Activated CD4-positive, alpha-beta T cell treated with anti-CD3 and anti-CD28 coated beads, Interleukin-2, amount 50 U/mL, for 24 hours (primary cell): ENCODE results near the gene ADRM1.

Source experiments
- DNase-seq, 2 donors: peaks; one replicate each; pipeline ENCODE4 v3.0.0-alpha.2; 2020; ENCODE audit warnings: low read depth in 1 of 2, low spot score in 1 of 2

ADRM1 gene

DNA sequence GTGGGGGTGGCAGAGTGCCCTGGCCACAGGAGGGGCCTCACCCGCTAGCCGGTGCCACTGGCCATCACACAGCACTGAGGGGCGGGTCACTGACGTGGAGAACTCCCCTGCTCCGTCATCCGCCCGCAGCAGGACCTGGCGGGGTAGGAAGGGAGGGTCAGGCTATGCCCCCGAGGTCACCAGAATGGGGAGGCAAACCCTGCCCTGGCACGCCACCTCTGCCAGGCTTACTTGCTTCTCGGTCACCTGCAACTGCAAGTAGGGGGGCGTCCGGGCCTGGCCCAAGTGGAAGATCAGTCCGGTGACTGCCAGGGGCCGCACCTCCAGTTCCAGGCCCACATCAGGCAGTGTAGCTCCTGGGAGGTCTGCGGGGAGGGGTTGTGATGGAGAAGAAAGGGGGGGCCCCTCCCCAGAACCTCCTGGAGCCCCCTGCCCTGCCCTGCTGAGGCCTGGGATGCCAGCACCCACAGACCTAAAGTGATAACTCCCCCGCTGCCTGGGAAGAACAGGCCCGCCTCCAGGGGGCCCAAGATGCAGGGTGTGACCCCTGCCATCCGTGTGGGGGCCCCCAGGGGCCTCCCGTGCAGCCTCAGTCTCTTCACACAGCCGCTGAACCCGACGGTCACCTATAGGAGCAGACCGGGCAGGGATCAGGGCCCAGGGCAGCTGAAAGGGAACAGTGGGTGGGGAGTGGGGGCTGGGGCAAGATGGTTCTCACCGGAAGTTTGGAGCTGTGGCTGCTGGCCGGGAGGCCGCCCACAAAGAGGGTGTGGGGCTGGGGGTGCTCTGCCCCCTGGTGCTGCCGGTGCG, 7.4 kb downstream of the ADRM1 start:
- DNase-seq: no peak

GRCh38 chr20:62310757-62311121, 7.9 kb downstream of the ADRM1 start:
- DNase-seq: no peak

- no peak for DNase-seq
Observed at GRCh38 chr20:62311150-62311549, 8.4 kb downstream of the ADRM1 start.

DNA sequence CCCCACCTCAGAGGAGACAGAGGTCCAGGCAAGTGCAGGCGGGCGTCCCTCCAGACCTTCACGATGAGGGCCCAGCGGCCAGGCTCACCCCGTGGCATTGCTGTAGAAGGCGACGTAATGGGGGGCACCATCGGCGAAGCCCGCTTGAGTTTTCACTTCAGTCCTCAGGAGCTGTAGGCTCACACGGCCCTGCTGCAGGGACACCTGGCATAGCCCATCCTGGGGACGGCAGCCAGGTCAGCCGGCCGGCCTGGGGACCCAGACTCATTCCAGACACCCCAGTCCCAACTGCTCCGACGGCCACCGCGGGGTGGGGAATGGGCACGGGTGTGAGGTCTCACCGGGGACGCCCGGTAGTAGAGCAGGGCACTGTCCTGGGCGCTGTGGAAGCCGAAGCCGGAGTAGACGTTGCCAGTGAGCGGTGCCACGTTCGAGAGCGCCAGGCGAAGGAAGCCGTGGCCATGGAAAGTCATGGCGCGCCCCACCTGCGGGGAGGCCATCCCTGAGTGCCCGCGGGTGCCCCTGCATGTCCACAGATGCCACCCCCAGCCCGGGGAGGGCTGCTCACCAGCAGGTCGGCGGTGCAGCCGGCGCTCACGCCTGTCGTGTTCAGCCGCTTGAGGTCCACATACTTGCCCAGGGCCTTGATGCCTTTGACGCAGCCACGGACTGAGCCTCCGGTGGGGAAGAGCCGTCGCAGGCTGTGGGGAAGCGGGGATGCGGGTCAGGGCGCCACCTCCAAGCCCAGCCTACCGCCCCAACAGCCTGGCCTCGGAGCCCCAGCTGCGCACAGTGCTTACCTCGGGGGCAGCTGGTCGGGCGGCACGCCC, 9.2 kb downstream of the ADRM1 start:
- DNase-seq: no peak

GRCh38 chr20:62312662-62312977, 9.8 kb downstream of the ADRM1 start:
- DNase-seq: no peak

DNA sequence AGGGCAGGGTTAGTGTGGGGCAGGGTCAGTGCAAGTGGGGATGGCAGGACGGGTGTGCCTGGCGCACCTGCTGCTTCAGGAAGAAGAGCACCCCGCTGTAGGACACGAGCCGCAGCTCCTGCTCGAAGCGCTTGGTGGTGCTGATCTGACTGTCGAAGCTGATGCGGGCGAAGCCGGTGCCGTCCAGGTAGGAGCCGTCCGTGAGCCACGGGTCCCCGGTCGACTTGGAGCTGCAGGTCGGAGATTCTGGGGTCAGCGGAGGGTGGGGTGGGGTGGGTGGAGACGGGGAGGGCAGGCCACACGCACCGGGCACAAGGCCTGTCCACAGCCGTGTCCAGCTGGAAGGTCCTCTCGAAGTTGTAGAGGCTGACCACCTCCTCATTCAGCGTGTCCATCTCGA, 10.2 kb downstream of the ADRM1 start:
- no peak for DNase-seq

GRCh38 chr20:62313460-62314338, 10.9 kb downstream of the ADRM1 start:
- DNase-seq: no peak

- no peak for DNase-seq
Observed at GRCh38 chr20:62314339-62314638, 11.5 kb downstream of the ADRM1 start.

GRCh38 chr20:62314711-62315302, 12.0 kb downstream of the ADRM1 start:
- no peak for DNase-seq

DNA sequence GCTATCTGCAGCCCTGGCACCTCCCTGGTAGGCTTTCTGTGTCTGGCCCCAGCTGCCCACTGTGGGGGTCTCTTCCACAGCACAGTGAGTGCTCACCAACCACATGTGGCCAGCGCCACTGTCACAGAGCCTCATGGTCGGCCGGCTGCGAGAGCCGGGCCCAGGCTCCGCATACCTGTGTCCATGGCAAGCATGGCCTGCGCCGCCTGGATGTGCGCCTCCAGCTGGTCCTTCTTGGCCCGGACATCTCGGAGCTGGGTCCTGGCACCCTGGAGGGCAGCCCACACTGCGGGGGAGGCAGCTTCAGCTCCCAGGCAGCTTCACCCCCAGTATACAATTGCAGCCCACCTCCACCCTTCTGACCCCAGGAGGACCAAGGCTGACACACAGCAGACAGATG, 13.0 kb downstream of the ADRM1 start:
- no peak for DNase-seq

- DNase-seq: no peak
Observed at GRCh38 chr20:62316331-62317166, 13.8 kb downstream of the ADRM1 start.

DNA sequence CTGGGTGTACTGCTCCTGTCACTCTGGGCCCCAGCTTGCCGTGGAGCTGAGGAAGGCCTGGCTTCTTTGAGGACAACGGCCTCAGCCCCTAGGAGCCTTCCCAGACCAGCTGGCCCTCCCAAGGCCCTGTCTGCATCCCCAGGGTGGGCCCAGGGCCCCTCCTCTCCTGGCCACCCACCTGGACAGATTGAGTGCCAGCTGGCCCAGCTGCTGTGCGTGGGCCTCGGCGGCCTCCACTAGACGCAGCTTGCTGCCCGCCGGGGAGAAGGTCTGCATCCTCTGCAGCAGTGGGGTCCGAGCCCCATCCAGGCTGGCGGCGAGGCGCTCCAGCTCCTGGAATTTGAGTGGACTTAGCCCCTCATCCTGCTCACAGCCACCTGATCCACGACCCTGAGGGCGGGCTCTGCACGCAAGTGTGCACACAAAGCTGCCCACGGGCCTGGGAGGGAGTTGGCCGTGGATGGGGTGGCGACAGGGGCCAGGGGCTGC, 14.4 kb downstream of the ADRM1 start:
- no peak for DNase-seq

DNA sequence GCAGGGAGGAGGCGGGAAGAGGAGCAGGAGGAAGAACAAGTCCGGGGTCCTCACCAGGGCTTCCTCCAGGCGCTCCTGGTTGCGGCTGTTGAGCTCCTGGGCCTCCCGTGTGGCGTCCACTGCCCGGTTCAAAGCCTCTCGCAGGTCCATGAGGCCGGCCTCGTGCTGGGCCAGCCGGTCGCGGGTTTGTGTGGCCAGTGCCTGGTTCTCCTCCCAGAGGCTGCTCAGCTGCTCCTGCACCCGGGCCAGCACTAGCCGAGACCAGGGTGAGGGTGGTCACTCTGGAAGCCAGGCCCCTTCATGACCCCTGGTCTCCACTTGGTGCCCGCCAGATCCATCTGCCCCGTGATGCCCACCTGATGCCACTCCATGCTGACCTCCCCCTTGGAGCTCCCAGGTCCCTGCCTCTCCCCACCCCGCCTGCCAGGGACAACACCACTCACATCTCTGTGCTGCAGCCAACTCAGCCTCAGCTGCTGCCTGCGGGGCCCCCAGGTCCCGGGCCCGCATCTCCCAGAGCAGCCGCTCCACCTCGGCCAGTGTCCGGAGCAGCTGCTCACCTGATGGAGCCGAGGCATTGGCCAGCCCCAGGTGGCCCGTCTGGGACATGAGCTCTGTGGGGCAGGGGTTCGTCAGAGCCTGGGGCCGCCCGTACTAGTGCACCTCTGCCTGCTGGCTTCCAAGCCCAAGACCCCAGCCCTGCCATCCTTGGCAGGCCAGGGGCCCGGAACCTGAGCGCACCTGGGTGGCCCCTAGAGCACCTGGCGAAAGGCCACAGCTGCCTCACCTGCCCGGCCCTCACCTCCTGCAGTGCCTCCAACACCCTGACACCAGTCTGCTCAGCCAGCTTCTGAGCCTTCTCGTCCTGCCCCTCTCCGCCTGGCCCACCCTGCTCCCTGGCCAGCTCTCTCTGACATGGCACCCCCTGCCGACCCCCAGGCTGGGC, 15.9 kb downstream of the ADRM1 start:
- no peak for DNase-seq

DNA sequence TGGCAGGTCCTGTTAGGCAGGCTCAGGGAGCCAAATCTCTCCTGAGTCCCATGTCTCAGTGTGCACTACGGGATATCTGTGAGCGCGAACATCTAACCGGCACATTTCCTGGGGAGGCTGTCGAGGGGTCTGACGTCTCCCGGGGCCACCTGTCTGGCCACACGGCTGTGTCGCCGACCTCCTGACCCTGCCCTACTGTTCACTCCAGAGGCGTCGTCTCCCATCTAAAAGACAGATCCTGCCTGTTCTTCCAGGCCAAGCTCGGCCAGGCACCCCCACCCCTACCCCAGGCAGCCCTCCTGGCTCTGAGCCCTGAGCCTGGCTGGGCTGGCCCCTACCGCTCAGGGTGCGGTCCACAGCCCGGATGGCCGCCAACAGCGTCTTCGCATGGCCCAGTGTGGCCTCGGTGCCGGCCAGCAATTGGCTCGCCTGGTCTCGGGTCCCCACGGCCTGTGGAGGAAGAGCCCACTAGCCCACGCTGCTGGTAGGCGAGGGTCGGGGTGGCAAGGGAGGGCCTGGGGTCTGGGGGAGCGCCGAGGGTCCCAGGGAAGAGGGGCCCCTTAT, 16.6 kb downstream of the ADRM1 start:
- no peak for DNase-seq

GRCh38 chr20:62320581-62321354, 18.0 kb downstream of the ADRM1 start:
- DNase-seq: no peak

- no peak for DNase-seq
Observed at GRCh38 chr20:62321521-62321948, 18.7 kb downstream of the ADRM1 start.

GRCh38 chr20:62321975-62322374, 19.2 kb downstream of the ADRM1 start:
- DNase-seq: no peak

- DNase-seq: no peak
Observed at GRCh38 chr20:62322492-62323041, 19.8 kb downstream of the ADRM1 start.
